ENCODE data around the gene TMEM129. TPM values are rescaled to one million over a fixed set of nuclear protein-coding genes. Genes with fewer than 3 reads are reported as not detected.
A peak's percentile ranks its signal among the peaks of the same experiment; 100 is the strongest.
"Not testable (repeated sequence)": the region's sequence is repeated elsewhere in the genome, so short reads cannot be mapped to it uniquely, and the experiment has no call there.

TMEM129 gene
- total and polyA plus RNA-seq, 5 experiments from 2014 or later = 26.9 to 41.7 (median 34.0) TPM

DNA sequence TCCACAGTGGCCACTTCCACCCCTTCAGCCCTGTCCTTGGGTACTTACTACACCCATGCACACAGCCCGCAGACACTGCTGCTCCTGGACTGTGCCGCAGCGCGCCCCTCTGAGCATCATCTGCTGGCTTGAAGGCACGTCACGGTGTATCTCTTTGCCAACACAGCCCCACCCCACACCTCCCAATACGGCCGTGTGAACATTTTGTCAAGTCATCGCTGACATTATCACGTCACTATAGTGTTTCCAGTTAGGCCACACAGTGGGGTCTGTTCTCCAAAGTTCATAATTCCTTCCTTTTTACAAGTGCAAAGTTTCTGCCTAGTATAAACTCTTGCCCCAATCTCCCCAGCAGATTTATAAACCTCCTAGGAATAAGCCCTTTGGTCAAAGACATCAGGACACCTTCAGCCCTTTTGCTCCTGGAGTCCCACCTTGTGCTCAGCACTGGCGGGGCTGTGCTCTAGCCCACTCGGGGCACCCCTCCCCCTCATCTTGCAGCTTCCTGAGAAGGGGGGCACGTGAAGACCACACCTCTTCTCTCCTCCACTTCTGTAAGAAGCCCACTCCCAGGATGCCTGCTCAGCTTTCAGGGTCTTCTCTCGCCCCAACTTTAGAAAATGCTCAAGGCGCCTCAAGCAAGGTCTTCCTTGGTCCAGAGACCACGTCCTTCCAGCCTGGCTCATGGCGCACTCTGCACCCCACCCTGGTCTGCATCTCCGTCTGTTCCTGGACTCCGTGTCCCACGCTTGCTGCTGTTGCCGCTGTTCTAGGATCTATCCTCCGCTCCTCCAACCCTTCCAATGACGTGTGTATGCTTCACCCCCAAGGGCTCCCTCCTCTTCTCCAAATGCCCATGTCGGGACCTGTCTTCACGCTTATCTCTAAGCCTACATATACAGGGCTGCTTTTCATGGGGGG, 44.3 kb downstream of the TMEM129 start:
- H3K4me3 Mint-ChIP-seq = no peak overlapping the region

GRCh38 chr4:1675802-1676137, 45.4 kb downstream of the TMEM129 start:
- H3K36me3 Mint-ChIP-seq = no peaks in the 10 kb centered on the region
- H3K4me3 Mint-ChIP-seq = no peak overlapping the region
- no peaks in the 10 kb centered on the region for H3K9me3 Mint-ChIP-seq
- peaks cover 0 to 5% (median 0%) of the 10 kb centered on the region in 5 donors for H3K27me3 Mint-ChIP-seq
- POLR2A ChIA-PET = no interaction called here
- H3K27ac Mint-ChIP-seq = no peak overlapping the region
- peaks cover 0 to 2% (median under 1%) of the 10 kb centered on the region in 4 donors for H3K4me1 Mint-ChIP-seq
- ATAC-seq (no peak), DNase-seq (no peak)

More for the DNA sequence above, 44.3 kb downstream of the TMEM129 start:
- ATAC-seq (no peak), DNase-seq (no peak)
- H3K36me3 Mint-ChIP-seq = no peaks in the 10 kb centered on the region
- peak overlapping the region in 1 of 10 donors; percentile 35 for H3K27ac Mint-ChIP-seq
- H3K27me3 Mint-ChIP-seq = peaks cover 0 to 5% (median 0%) of the 10 kb centered on the region in 5 donors
- no peaks in the 10 kb centered on the region for H3K9me3 Mint-ChIP-seq
- POLR2A ChIA-PET = no interaction called here
- H3K4me1 Mint-ChIP-seq = peaks cover 0 to 2% (median 0%) of the 10 kb centered on the region in 4 donors

GRCh38 chr4:1675136-1675801, 45.9 kb downstream of the TMEM129 start:
- Mint-ChIP-seq H3K9me3 (no peaks in the 10 kb centered on the region), H3K4me1 (peaks cover 0 to 2% (median under 1%) of the 10 kb centered on the region in 4 donors), H3K4me3 (peak overlapping the region in 1 of 10 donors; percentile 29), H3K27ac (peak overlapping the region in 1 of 10 donors; percentile 42), H3K36me3 (no peaks in the 10 kb centered on the region), H3K27me3 (peaks cover 0 to 5% (median 0%) of the 10 kb centered on the region in 5 donors)
- ATAC-seq (no peak), DNase-seq (no peak)
- POLR2A ChIA-PET = no interaction called here

GRCh38 chr4:1674682-1675081, 46.4 kb downstream of the TMEM129 start:
- POLR2A ChIA-PET = no interaction called here
- H3K27ac Mint-ChIP-seq = no peak overlapping the region
- peaks cover 0 to 5% (median 0%) of the 10 kb centered on the region in 5 donors for H3K27me3 Mint-ChIP-seq
- ATAC-seq = no peak
- H3K4me3 Mint-ChIP-seq = peak overlapping the region in 1 of 10 donors; percentile 29
- no peaks in the 10 kb centered on the region for H3K36me3 Mint-ChIP-seq
- H3K4me1 Mint-ChIP-seq = peaks cover 0 to 2% (median under 1%) of the 10 kb centered on the region in 4 donors
- H3K9me3 Mint-ChIP-seq = no peaks in the 10 kb centered on the region
- no peak for DNase-seq

DNA sequence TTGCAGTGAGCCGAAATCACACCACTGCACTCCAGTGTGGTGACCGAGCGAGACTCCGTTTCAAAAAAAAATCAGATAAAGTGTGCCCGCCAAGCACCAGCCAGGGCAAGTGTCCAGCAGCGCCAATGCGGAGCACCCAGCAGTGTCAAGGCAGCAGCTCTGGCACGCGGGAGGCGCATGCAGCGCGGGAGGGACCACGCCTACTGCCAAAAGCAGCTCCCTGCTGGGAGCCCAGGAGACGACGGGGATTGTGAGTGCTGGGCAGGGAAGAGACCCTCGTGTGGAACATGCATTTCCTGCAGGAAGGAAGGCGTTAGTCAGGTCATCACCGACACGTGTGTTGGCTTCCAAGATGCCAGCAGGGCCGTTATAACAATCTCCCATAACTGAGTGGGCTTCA, 47.5 kb downstream of the TMEM129 start:
- ATAC-seq (no peak), DNase-seq (no peak)
- POLR2A ChIA-PET = no interaction called here
- Mint-ChIP-seq H3K9me3 (no peaks in the 10 kb centered on the region), H3K27ac (no peak overlapping the region), H3K4me1 (peaks cover 0 to 2% (median under 1%) of the 10 kb centered on the region in 4 donors), H3K4me3 (no peak overlapping the region), H3K27me3 (peaks cover 0 to 5% (median 0%) of the 10 kb centered on the region in 5 donors), H3K36me3 (no peaks in the 10 kb centered on the region)

DNA sequence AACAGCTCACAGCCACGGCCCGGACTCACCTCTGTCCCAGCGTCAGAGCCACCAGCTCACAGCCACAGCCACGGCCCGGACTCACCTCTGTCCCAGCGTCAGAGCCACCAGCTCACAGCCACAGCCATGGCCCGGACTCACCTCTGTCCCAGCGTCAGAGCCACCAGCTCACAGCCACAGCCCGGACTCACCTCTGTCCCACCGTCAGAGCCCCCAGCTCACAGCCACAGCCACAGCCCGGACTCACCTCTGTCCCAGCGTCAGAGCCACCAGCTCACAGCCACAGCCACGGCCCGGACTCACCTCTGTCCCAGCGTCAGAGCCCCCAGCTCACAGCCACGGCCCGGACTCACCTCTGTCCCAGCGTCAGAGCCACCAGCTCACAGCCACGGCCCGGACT, 50.1 kb downstream of the TMEM129 start:
- POLR2A ChIA-PET = not testable (repeated sequence)

DNA sequence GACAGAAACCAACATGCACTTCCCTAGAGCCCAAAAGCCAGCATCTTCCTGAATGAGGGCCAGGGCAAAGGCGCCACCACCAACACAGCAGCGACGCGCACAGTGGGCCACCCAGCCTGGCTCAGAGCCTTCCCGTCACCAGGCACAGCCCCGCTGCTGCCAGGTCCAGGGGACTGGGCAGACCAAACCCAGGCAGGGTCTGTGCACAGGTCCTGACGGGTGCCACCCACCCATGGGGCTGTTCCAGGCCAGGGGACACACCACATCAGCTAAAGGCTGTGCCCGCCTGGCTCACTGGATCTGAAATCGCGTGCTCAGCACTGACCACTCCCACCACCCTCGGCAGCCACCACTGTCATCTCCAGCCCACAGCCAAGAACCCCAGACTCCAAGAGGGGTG, 50.8 kb downstream of the TMEM129 start:
- H3K9me3 Mint-ChIP-seq = no peaks in the 10 kb centered on the region
- no peak overlapping the region for H3K4me3 Mint-ChIP-seq
- peaks cover 0 to 1% (median 0%) of the 10 kb centered on the region in 4 donors for H3K4me1 Mint-ChIP-seq
- no peak overlapping the region for H3K27ac Mint-ChIP-seq
- POLR2A ChIA-PET = no interaction called here
- DNase-seq (no peak), ATAC-seq (no peak)
- peaks cover 0 to 1% (median 0%) of the 10 kb centered on the region in 5 donors for H3K27me3 Mint-ChIP-seq
- no peaks in the 10 kb centered on the region for H3K36me3 Mint-ChIP-seq

More for the DNA sequence above, 50.1 kb downstream of the TMEM129 start:
- H3K4me1 Mint-ChIP-seq, H3K9me3 Mint-ChIP-seq, ATAC-seq, H3K27me3 Mint-ChIP-seq, DNase-seq, H3K36me3 Mint-ChIP-seq, H3K27ac Mint-ChIP-seq, H3K4me3 Mint-ChIP-seq: not testable (repeated sequence)

GRCh38 chr4:1669850-1670249, 51.3 kb downstream of the TMEM129 start:
- Mint-ChIP-seq H3K27me3 (peaks cover 0 to under 1% (median 0%) of the 10 kb centered on the region in 5 donors), H3K27ac (no peak overlapping the region), H3K4me3 (no peak overlapping the region), H3K9me3 (no peaks in the 10 kb centered on the region), H3K36me3 (no peaks in the 10 kb centered on the region), H3K4me1 (peaks cover 0 to 1% (median 0%) of the 10 kb centered on the region in 4 donors)
- DNase-seq = no peak
- no peak for ATAC-seq
- POLR2A ChIA-PET = no interaction called here

- no peak for DNase-seq
- no peaks in the 10 kb centered on the region for H3K27me3 Mint-ChIP-seq
- no peak for ATAC-seq
- POLR2A ChIA-PET = no interaction called here
- no peaks in the 10 kb centered on the region for H3K9me3 Mint-ChIP-seq
- no peaks in the 10 kb centered on the region for H3K36me3 Mint-ChIP-seq
- H3K4me3 Mint-ChIP-seq = no peak overlapping the region
- peaks cover 0 to 1% (median 0%) of the 10 kb centered on the region in 4 donors for H3K4me1 Mint-ChIP-seq
- no peak overlapping the region for H3K27ac Mint-ChIP-seq
Observed at GRCh38 chr4:1669270-1669669, 51.9 kb downstream of the TMEM129 start.

DNA sequence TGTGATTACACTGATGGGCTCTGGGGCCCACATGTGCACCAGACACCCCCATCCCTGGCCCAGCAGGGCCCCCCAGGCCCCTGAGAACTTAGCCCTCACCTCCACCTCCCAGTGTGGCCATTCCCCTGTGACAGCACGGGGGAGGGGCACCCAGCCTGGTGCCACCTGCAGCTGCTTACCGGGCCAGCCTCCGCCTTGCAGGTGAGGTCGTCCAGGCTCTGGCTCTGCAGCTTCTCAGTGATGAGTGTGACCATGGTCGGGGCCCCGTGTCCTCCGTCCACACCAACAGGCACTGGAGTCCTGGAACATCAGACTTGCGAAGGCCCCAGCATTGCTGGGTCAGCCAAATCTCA, 52.7 kb downstream of the TMEM129 start:
- H3K27me3 Mint-ChIP-seq = no peaks in the 10 kb centered on the region
- H3K27ac Mint-ChIP-seq = no peak overlapping the region
- H3K36me3 Mint-ChIP-seq = no peaks in the 10 kb centered on the region
- H3K4me3 Mint-ChIP-seq = no peak overlapping the region
- ATAC-seq (no peak), DNase-seq (no peak)
- POLR2A ChIA-PET = no interaction called here
- no peaks in the 10 kb centered on the region for H3K9me3 Mint-ChIP-seq
- H3K4me1 Mint-ChIP-seq = peaks cover 0 to 1% (median 0%) of the 10 kb centered on the region in 4 donors

DNA sequence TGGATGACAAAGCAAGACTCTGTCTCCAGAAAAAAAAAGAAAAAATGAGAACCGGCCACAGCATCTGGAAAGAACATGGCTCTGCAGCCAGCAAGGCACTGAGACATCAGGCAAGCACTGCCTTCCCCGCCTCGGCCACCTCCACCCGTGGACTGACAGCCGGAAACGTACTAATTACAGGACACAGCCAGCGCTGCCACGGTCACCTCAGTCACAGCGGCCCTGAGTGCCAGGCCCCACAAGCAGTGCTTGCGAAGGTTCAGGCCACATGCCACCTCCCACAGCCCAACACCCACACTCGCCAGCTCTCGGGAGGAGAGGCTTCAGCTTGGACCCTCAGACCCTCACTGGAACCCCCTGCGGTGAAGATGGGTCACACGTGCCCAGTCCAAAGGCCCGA, 53.9 kb downstream of the TMEM129 start:
- H3K9me3 Mint-ChIP-seq = no peaks in the 10 kb centered on the region
- DNase-seq (no peak), ATAC-seq (no peak)
- no peak overlapping the region for H3K27ac Mint-ChIP-seq
- H3K4me3 Mint-ChIP-seq = no peak overlapping the region
- H3K36me3 Mint-ChIP-seq = no peaks in the 10 kb centered on the region
- H3K4me1 Mint-ChIP-seq = peaks cover 0 to 1% (median 0%) of the 10 kb centered on the region in 4 donors
- H3K27me3 Mint-ChIP-seq = no peaks in the 10 kb centered on the region
- POLR2A ChIA-PET = no interaction called here

DNA sequence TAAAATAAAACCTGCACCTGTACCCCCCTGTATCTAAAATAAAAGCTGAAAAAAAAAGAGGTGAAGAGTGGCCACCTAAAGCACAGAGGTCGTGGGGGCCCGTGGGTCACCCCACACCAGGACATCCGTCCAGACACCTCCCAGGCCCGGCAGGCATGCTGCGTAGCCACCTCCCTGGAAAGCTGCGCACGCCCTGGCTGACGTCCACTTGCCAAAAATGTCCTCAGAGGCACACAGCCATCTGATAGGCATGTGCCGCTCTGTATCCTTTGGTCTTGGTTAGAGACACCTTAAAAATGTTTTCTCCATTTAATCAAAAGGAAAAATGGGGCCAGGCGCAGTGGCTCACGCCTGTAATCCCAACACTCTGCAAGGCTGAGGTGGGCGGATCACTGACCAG, 54.7 kb downstream of the TMEM129 start:
- no peaks in the 10 kb centered on the region for H3K36me3 Mint-ChIP-seq
- no peaks in the 10 kb centered on the region for H3K27me3 Mint-ChIP-seq
- no peaks in the 10 kb centered on the region for H3K4me1 Mint-ChIP-seq
- DNase-seq (no peak), ATAC-seq (no peak)
- no peak overlapping the region for H3K4me3 Mint-ChIP-seq
- POLR2A ChIA-PET = interaction anchor here (0.7 to 0.8 kb wide), 2 partner anchors 35 to 198 kb away, joined by 3 read pairs; no protein-coding TSS in a partner anchor
- no peaks in the 10 kb centered on the region for H3K9me3 Mint-ChIP-seq
- peak overlapping the region in 1 of 10 donors; percentile 21 for H3K27ac Mint-ChIP-seq

Data from naive thymus-derived CD8-positive, alpha-beta T cell (primary cell).